ENCODE measurements around the gene PCDHGA3.
"Not testable (repeated sequence)": the region's sequence is repeated elsewhere in the genome, so short reads cannot be mapped to it uniquely, and the experiment has no call there.

Gene PCDHGA3

DNA sequence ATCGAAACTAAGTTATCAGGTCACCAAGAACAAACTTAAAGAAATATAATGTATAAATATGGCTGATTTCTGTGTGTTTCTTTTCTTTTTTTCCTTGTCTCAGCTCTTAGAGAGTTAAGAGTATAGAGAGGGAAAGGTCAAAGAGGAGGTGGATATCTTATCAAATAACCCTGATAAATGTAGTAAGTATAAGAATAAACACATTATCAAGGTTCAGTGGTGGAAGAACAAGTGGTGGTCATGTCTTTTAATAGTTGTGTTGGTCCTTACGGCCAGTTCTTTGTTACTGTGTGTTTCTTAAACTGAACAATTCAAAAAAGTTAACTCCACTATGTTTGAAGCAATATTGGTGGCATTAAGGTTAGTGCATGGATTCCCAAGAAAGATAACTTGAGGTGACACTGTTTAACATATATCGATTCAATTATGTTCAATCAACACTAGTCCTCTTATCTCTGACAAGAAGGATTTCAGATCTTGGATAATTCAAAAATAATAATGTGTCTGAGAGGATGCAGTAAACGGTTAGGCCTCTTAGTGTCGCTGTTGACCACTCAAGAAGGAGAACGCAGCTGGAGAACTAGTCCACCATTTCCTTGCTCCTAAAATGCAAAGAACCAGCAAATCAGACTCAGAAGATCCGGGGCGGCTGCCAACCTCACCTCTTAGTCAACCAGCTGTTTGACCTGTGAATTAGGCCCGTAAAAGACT lies at the start of gene PCDHGA3:
Gene PCDHGA3 (plus strand): TSS at position 588 of the 711 bp plus-strand sequence. CDS start 205 bp downstream, outside the sequence.
- FAIRE-seq: no peak
- DNase-seq (ENCODE audit: extremely low spot score, insufficient read length, low read depth): no peak

DNA sequence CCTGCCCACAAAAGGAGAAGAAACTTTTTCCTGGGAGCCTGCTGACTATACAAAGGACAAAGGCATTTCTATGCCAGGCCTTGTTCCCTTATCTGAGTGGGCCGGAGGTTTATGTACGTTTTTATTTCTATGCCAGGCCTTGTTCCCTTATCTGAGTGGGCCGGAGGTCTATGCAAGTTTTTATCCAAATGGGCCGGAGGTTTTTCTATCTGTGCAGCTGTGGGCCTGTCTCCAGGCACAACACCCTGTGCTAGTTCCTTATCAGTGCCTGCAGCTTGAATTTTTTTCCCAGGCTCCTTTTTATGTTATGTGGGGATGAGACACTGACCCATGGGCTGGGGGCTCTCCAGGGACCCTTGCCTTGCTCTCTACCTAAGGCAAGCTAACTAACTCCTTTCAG lies 45.3 kb upstream of the PCDHGA3 start:
- no peak for DNase-seq (ENCODE audit: extremely low spot score, insufficient read length, low read depth)
- FAIRE-seq: no peak

DNA sequence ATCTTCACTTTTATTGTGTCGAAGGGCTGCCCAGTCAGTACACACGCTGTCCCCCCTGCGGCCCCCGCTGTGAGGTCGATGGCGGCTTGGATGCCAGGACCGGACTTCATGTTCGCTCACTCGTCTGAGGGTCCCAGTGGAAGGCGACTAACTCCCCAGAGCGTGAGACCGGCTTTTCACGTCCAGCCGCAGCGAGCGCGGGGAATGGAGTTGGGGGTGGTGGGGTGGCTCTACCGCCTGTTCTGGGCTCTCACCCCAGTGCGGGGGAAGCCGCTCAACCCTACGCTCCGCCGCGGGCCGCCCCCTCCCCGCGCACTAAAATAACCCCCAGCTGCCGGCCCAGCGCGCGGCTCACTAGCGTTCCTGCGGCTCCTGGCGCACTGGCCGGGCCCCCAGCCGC lies 39.9 kb upstream of the PCDHGA3 start, which contains the start of gene SLC25A2:
Gene SLC25A2 (minus strand): TSS at position 294 of the 400 bp plus-strand sequence. CDS start 184 bp downstream, at position 110.
- FAIRE-seq (no peak), DNase-seq (ENCODE audit: extremely low spot score, insufficient read length, low read depth) (no peak)

DNA sequence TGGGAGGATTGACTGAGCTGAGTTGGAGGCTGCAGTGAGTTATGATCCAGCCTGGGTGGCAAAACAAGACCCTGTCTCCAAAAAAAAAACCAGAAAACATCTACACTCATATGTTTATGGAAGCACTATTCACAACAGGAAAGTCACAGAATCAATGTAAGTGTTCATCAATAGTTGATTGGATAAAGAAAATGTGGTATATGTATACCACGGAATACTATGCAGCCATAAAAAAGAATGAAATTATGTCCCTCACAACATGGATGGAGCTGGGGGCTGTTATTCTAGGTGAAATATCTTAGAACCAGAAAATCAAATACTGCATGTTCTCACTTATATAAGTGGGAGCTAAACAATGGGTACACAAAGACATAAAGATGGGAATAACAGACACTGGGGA lies 37.0 kb upstream of the PCDHGA3 start:
- DNase-seq (ENCODE audit: extremely low spot score, insufficient read length, low read depth) (no peak), FAIRE-seq (no peak)

DNA sequence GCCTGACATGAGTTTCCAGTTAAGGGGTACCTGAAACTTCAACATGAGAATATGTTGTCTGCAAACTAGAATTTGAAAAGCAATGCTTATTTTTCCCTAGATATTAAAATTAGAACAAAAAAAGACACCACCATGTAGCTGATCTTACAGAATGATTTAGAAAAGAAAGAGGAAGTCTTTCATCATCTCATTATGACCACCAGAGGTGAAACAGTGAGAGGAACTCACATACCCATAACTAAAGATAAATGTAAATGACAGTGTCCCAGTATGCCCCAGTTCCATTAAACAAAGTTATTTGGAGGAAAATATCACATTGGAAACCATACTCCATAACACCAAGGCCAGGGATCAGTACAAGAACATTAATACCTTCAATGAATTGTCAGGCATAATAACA lies 29.9 kb upstream of the PCDHGA3 start:
- no peak for FAIRE-seq

DNA sequence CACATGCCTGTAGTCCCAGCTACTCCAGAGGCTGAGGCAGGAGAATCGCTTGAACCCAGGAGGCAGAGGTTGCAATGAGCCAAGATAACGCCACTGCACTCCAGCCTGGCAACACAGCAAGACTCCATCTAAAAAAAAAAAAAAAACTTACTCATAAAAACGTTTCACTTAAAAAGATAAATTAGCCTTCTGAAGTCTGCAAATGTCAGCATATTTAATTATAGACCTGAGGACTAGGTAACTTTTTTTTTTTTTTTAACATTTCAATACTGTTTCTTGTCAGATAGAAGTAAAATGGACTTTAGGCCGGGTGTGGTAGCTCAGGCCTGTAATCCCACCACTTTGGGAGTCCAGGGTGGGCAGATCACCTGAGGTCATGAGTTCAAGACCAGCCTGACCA lies 26.7 kb upstream of the PCDHGA3 start:
- DNase-seq (ENCODE audit: extremely low spot score, insufficient read length, low read depth); FAIRE-seq: not testable (repeated sequence)

More for the DNA sequence above, 29.9 kb upstream of the PCDHGA3 start:
- DNase-seq (ENCODE audit: extremely low spot score, insufficient read length, low read depth): no peak

DNA sequence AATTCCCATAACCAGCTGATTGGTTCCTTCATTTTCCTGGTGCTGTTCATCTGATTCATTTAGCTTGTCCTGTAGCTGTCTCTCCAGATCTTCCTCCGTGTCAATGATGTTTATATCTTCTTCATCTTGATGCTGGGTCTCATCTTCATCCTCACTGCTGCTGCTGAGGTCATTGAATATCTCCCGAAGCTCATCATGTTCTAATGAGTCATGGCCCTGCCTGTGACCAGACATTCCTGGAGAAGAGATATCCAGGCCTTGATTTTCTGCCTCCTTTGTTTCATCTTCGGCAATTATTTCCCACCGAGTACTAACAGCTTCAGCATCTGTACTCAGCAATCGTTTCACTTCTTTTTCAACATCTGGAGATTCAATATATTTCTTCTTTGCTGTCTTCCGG lies 24.4 kb upstream of the PCDHGA3 start:
- DNase-seq (ENCODE audit: extremely low spot score, insufficient read length, low read depth): no peak
- FAIRE-seq: no peak

DNA sequence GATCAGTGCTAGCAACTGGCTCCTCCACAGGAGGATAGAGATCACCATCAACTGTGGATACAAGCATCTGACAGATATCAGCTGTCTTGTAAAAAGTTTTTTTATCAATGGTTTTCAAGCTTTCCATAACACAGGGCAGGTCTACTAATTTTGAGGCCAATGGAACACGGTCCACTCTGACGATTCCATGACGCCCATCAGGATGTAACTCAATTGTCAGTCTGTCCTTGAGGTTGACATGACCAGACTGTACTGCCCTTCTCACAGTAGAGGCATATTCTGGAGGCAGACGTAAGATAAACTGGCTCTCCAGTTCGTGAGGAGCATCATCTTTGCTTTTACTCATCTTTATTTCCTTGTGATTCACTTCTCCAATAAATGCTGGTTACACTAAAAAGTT lies 23.9 kb upstream of the PCDHGA3 start:
- FAIRE-seq (no peak), DNase-seq (ENCODE audit: extremely low spot score, insufficient read length, low read depth) (no peak)

DNA sequence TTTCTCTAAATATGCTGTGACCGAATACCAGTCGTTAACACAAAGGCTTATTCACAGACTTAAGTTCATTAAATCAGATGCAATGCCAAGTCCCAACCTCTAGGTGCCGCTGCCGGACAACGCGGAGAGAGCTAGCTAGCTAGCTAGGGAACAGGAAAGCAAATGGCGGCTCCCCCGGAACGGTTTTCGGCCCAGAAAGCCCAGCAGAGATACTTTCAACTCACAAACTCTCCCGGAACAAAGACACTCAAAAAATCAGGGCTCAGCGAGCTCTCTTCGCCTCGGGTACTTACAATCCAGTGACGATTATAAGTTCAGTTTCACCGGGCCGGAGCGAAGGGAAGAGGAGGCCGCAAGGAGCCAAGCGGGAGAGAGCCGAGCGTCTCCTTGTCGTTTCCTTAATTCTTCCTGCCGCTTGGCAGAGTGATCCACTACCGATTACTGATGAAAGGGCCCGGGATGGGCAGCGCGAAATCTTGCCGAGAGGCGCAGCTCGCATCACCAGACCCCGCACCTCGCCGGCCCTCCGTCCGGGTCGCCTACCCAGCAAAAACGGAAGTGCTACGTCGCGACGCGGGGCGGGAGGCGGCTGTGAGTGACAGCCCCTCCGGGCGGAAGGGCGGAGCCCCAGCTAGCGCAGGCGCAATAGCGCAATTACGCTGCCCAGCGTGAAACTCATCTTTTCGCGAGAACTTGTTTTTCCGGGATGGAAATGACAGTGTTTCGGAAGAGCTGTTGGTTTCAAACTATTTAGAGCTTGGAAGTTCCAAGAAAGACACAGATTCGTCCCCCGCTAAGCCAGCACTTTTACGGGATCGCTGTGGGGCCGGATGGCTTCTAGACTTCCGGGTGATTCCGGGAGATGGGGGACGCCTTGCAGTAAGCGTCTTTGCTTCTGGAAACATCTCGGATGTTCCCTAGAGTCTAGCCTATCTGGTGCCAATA lies 23.1 kb upstream of the PCDHGA3 start, which contains the start of gene TAF7:
Gene TAF7 (minus strand): TSS at position 560 of the 945 bp plus-strand sequence. CDS start 740 bp downstream, outside the sequence.
- DNase-seq (ENCODE audit: extremely low spot score, insufficient read length, low read depth) (peak; percentile 81), FAIRE-seq (peak; percentile 89)

DNA sequence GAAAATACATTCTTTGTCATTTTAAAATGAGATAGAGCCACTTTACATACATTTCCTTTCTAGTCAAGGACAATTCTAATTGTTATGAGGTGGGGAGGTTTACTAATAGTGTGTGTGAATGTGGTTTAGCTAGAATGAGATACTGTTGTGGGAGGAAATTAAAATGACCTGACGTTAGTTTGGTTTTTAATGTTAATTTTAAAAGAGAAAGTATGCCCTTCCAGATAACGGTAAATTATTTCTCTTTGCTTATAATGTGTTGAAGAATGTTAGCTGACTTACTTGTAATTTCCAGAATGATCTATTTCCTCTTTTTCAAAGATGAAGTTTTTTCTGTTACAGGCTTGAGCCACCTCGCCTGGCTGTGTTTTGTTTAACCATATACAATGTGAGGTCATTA lies 21.4 kb upstream of the PCDHGA3 start:
- DNase-seq (ENCODE audit: extremely low spot score, insufficient read length, low read depth) (no peak), FAIRE-seq (no peak)

DNA sequence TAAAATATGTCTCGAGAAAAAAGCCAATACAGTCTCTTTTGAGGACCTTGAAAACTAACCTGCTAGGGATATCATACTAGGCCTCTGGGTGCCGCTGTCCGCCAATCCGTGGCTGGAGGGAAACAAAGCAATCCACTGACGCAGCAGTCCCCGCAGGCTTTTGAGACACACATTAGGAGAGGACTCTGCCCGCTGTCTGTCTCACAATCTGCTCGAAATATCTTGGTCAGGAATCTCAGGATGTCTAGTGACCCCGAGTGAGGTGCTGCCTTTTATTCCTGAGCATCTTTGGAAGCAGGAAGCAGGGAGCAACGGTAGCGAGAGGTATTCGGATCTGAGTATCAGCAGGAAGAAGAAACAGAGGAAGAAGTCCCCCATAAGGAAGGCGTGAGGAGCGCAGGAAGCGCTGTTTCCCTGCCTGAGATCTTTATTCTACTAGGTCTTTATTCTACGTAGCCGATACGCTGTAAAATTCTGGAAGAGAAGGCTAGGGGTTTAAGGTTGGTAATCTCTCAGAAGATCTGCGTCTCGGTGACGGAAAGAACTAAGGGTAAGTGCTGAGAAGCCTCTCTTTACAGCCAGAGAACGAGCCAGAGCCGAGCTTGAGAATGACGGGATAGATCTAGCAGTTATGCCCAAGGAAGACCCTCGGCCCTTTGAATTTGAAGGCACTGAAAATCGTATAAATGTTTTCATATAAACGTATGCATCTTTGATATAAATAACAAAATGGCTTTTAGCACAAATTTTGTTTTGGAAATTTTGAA lies 17.4 kb upstream of the PCDHGA3 start:
- FAIRE-seq (peak; percentile 56), DNase-seq (ENCODE audit: extremely low spot score, insufficient read length, low read depth) (peak; percentile 20)

DNA sequence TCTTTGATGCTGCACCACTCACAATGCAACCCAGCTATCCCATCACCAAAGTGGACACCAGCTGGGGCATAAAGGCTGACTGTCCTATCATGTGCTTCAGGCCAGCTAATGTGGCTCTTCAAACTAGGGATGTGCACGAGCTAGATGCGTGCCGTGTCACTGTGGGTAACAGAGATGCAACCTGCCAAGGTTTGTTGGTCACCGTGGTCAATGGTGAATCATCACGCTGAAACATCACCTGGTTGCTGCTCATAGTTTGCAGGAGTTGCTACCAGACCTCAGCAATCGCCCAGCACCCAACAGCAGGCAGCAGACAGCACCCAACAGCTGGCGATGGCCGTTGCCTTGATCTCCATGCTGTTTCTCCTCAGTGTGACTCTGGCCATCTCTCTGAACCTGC lies 15.4 kb upstream of the PCDHGA3 start:
- FAIRE-seq: no peak
- DNase-seq (ENCODE audit: extremely low spot score, insufficient read length, low read depth): no peak

DNA sequence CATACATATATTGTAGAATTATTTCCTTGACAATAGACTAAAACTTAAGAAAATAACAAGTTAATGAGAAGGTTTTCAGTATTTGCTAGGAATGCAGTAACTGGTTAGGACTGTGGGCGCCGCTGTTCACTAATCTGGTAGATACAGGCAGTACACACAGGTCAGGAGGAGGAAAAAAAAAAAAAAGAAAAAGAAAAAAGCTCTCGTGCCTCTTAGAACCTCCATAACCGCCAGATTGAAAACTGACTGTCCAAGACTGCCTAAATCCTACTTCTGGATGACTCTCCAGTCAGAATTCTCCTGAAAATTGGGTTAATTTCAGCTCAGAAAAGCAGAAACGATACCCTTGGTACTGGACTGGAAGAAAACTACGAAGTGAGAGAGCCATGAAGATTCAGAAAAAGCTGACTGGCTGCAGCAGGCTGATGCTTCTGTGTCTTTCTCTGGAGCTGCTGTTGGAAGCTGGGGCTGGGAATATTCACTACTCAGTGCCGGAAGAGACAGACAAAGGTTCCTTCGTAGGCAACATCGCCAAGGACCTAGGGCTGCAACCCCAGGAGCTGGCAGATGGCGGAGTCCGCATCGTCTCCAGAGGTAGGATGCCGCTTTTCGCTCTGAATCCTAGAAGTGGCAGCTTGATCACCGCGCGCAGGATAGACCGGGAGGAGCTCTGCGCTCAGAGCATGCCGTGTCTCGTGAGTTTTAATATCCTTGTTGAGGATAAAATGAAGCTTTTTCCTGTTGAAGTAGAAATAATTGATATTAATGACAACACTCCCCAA lies 13.1 kb upstream of the PCDHGA3 start, which contains the start of gene PCDHGA1:
Gene PCDHGA1 (plus strand): TSS at position 216 of the 782 bp plus-strand sequence.
- FAIRE-seq (no peak), DNase-seq (ENCODE audit: extremely low spot score, insufficient read length, low read depth) (no peak)

DNA sequence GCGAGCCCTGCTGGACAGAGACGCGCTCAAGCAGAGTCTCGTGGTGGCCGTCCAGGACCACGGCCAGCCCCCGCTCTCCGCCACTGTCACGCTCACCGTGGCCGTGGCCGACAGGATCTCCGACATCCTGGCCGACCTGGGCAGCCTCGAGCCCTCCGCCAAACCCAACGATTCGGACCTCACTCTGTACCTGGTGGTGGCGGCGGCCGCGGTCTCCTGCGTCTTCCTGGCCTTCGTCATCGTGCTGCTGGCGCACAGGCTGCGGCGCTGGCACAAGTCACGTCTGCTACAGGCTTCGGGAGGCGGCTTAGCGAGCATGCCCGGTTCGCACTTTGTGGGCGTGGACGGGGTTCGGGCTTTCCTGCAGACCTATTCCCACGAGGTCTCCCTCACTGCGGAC lies 11.1 kb upstream of the PCDHGA3 start:
- DNase-seq (ENCODE audit: extremely low spot score, insufficient read length, low read depth); FAIRE-seq: not testable (repeated sequence)

DNA sequence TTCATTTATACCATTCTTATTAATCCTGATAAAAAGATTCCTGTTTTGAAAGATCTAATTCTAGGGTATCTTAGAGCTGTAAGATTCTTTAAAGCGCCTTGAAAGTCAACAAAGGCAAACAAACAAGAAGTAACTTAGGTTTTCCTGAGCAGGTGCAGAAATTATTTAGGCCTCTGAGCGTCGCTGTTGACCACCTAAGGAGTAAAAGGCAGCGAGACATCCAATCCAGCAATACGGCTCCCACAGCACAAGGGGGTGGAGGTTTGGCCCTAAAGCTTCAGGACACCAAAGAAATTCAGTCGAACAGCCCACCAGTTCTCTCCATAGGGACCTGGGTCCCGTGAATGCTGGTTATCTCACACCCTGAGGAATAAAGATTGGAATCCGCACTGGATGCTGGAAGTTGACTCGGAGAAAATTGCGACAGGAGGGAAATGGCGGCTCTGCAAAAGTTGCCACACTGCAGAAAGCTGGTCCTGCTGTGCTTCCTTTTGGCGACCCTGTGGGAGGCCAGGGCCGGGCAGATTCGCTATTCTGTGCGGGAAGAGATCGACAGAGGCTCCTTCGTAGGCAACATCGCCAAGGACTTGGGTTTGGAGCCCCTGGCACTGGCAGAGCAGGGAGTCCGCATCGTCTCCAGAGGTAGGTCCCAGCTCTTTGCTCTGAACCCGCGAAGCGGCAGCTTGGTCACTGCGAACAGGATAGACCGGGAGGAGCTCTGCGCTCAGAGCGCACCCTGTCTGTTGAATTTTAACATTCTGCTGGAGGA lies 4.9 kb upstream of the PCDHGA3 start, which contains the start of gene PCDHGA2:
Gene PCDHGA2 (plus strand): TSS at position 223 of the 769 bp plus-strand sequence.
- FAIRE-seq: no peak
- no peak for DNase-seq (ENCODE audit: extremely low spot score, insufficient read length, low read depth)

DNA sequence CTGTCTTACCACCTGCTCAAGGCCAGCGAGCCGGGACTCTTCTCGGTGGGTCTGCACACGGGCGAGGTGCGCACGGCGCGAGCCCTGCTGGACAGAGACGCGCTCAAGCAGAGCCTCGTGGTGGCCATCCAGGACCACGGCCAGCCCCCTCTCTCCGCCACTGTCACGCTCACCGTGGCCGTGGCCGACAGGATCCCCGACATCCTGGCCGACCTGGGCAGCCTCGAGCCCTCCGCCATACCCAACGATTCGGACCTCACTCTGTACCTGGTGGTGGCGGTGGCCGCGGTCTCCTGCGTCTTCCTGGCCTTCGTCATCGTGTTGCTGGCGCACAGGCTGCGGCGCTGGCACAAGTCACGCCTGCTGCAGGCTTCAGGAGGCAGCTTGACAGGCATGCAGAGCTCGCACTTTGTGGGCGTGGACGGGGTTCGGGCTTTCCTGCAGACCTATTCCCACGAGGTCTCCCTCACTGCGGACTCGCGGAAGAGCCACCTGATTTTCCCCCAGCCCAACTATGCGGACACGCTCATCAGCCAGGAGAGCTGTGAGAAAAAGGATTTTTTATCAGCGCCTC lies 2.8 kb upstream of the PCDHGA3 start:
- FAIRE-seq; DNase-seq (ENCODE audit: extremely low spot score, insufficient read length, low read depth): not testable (repeated sequence)

DNA sequence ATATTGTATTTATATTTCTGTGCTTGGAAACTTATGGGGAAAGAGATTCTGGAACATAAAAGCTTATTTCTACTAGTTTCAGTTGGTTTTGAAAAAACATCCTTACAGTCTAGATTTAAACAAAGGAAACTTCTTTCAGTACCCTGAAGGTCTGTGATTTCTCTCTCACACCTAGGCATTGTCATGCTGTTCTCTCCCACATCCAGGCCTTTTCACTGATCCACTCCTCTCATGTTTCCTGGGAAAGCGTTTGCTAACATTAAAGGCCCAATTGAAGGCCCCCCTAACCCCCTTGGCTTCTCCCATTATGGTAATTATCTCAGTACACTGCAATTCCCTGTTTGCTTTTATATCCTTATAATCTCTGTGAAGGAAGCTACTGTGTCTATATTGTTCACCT lies 856 bp upstream of the PCDHGA3 start:
- DNase-seq (ENCODE audit: extremely low spot score, insufficient read length, low read depth): no peak
- no peak for FAIRE-seq

DNA sequence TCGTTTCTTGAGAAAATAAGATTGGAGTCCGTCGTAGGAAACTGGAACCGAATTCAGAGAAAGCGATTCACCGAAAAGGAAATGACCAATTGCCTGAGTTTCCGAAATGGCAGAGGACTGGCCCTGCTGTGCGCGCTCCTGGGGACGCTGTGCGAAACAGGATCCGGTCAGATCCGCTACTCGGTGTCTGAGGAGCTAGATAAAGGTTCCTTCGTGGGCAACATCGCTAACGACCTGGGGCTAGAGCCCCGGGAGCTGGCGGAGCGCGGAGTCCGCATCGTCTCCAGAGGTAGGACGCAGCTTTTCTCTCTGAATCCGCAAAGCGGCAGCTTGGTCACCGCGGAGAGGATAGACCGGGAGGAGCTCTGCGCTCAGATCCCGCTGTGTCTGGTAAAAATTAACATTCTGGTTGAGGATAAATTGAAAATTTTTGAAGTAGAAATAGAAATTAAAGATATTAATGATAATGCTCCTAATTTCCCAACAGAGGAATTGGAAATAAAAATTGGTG lies 379 bp downstream of the PCDHGA3 start:
- no peak for FAIRE-seq

More for the DNA sequence above, 379 bp downstream of the PCDHGA3 start:
- no peak for DNase-seq (ENCODE audit: extremely low spot score, insufficient read length, low read depth)
